Neural progenitor cell (in vitro differentiated cells): ENCODE results near the gene CCPG1.

ENCODE experiments used
- CTCF ChIP-seq: fragments of 200-600 bp; sonication (generic); IDR thresholded peaks from 2 replicates; pipeline ENCODE4 v1.5.1; 2017; ENCODE audit warnings: antibody characterized with exemption, mild to moderate bottlenecking
- EZH2 ChIP-seq: fragments of 200-600 bp; sonication (generic); IDR thresholded peaks from 2 replicates; pipeline ENCODE4 v1.6.1; 2017; ENCODE audit warnings: antibody characterized with exemption, mild to moderate bottlenecking, moderate library complexity

GRCh38 chr15:55402707-55403106, 5.5 kb downstream of the CCPG1 start:
- TF ChIP-seq CTCF (no peak), EZH2 (no peak)
